Dedifferentiated amniotic fluid mesenchymal stem cell (primary cell): ENCODE measurements around the gene CD300C.
"Not testable (repeated sequence)": the region's sequence is repeated elsewhere in the genome, so short reads cannot be mapped to it uniquely, and the experiment has no call there.

Experiments
- DNase-seq: peaks from one replicate; pipeline ENCODE4 v3.0.0-alpha.2; 2016; ENCODE audit errors: extremely low spot score

The CD300C gene

DNA sequence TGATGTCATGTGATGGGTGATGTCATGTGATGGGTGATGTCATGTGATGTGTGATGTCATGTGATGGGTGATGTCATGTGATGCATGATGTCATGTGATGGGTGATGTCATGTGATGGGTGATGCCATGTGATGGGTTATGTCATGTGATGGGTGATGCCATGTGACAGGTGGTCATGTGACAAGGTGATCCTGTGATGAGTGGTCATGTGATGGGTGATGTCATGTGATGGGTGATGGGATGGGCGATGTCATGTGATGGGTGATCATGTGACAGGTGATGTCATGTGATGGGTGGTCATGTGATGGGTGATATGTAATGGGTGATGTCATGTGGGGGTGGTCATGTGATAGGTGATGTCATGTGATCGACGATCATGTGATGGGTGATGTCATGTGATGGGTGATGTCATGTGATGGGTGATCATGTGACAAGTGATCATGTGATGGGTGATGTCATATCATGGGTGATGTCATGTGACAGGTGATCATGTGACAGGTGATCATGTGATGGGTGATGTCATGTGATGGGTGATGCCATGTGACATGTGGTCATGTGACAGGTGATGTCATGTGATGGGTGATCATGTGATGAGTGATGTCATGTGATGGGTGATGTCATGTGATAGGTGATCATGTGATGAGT is 31.8 kb downstream of the CD300C start:
- DNase-seq = no peak

DNA sequence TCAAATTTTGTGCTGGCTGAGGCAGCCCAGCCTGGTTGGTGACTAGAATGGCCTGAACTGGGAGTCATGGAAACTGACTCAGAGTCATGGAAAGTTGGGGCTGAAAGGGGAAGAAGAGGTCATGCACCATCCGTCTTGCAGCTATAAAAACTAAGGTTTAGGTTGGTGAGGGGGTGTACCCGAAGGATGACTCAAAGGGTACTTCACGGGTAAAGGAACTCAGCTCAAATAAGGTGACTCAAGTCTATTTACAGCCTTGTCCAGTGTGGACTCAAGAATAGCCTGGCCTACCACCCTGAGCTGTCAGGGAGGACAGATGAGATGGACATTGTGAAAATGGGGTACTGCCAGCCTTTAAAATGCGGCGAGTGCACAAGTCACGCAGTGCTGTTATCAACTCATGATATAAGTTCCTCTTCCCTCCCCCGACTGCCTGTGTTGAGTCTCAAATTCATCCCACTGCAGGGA is 33.3 kb downstream of the CD300C start:
- DNase-seq = no peak

DNA sequence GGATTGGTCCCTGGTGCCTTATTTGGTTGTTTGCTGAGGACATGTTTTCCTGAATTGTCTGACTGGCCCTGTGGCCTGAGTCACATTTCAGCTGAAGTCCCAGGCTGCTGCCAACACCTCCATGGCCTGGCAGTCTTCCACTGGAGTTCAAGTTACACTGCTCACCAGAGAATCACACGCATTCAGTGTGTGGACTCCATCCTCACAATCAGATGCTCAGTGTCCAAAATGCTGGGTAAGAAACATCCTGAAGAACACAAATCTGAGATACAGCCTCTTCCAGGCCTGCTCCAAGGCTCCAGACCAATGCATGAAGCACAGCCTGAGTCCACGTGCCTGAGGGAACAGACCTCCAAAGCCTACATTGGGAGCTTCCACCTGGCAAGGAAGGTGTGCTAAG is 33.9 kb downstream of the CD300C start:
- no peak for DNase-seq

DNA sequence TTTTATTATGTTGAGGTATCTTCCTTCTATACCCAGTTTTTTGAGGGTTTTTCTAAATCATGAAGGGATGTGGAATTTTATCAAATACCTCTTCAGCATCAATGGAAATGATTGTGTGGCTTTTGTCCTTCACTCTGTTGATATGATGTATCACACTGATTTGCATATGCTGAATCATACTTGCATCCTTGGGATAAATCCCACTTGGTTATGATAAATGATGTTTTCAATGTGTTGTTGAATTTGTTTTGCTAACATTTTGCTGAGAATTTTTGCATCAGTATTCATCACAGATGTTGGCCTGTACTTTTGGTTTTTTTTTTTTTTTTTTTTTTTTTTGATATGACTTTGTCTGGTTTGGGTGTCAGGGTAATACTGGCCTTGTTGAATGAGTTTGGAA is 37.8 kb downstream of the CD300C start:
- no peak for DNase-seq

DNA sequence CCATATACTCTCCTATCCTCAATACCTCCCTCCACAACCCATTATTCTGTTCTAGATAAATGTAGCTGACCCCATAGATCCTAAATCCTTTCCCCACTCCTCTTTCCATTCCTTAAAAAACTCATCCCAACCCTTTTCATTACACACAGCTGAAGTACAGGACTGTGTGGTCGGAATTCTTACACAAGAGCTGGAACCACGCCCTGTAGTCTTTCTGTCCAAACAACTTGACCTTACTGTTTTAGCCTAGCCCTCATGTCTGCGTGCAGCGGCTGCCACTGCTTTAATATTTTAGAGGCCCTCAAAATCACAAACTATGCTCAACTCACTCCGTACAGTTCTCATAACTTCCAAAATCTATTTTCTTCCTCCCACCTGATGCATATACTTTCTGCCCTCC is 42.0 kb downstream of the CD300C start:
- not testable (repeated sequence) for DNase-seq

DNA sequence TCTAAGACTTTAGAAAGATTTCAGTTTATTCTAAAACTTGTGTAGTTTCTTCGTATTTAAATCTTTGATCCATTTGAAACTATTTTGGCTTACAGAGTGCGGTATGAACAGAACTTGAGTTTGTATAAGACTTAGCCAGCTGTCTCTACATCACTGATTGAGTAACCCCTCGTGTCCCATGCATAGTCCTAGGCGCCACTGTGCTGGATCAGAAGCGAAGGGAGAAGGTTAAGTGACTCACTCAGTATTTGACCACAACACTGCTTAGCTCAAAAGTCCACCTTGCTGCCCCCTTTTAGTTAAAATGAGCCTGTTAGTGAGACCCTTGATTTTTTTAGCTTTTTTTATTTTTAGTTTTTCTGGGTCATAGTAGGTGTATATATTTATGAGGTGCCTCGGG is 43.1 kb downstream of the CD300C start:
- no peak for DNase-seq

DNA sequence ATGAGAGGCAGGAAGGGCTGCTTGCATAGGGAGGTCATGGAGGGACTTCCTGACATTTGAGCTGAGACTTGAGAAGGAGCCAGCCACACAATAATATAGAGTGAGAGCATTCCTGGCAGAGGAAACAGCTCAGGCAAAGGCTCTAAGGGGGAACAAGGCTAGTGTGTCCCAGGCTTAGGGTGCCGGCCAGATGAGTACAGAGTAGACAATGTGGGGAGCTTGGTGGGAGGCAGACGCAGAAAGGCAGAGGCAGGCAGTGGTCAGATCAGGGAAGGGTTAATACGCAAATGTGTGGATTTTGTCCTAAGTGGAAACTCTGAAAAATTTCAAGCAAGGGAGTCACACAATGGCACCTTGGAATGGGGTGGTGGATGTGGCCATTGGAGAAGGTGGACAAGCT is 45.9 kb downstream of the CD300C start:
- DNase-seq = no peak

DNA sequence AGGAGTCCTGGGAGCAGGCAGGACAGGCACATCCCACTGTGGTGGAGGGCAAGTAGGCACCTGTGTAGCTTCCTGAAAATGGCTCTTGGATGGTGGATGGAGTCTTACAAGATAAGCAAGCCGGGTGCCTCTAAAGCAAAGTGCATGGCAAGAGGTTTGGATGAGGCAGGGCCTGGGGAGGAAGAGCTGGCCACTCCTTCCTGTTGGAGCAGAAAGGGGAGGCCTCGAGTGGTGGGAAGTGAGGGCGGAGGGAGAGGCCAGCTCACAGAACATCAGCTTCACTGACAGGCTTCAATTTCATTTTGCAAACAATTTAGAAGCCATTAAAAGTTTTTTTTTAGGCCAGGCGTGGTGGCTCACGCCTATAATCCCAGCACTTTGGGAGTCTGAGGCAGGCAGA is 48.4 kb downstream of the CD300C start:
- no peak for DNase-seq

DNA sequence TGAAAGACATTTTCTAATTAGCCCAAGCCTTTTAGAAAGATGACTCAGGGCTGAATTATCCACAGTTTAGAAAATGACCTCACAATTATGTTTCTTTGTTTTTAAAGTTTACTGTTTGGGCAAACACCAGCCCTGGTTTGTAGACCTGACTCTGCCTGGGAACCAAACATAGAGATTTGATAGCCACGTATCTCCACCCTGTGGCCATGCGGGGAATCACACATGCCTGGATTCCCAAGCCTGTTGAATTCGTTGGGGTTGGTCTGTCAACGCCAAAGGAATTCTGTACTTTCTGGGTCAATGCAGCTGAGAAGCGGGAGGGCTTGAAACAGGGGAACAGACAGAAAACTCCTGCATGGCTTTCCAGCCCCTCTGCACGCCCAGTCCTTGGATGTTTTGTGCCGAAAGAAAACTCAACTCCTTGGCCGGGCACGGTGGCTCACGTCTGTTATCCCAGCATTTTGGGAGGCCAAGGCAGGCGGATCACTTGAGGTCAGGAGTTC is 52.5 kb downstream of the CD300C start:
- DNase-seq = peak; percentile 61

DNA sequence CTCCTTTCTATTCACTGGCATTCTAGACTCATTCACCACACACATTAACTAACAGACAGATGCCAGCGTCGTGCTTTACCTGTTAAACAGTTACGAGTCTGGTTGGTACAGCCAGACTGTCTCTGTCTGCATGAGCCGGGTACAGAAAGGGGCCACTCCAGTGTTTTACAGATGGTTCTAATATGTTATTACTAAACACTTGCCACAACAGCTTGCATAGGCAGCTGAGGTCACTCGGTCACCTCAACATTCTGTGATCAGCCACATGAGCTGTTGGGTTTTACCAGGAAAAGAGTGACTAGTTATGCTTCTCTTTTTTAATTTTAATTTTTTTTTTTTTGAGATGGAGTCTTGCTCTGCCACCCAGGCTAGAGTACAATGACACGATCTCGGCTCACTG is 54.3 kb downstream of the CD300C start:
- no peak for DNase-seq
